HCT116 (cell line): ENCODE results near the gene AKAP8. TPM values are rescaled to one million over a fixed set of nuclear protein-coding genes. Genes with fewer than 3 reads are reported as not detected.

ENCODE experiments used
- ATAC-seq: fragments of 200-7000 bp; cut with Tn5 transposase; 2 replicates; pipeline ENCODE4 v1.9.1; 2020; ENCODE audit warnings: mild to moderate bottlenecking, moderate library complexity
- BruUV-seq: library from RNA; stranded (reverse); fragments of 400-500 nt; replicated peaks from 2 replicates; lab custom pipeline; 2021; lab: Mats Ljungman, UMichigan
- CTCF ChIA-PET: fragments of 300-600 bp; sonication (Branson Sonifier 250); formaldehyde crosslinking; loops from one replicate; lab custom pipeline; 2021; ENCODE audit warnings: antibody characterized with exemption; lab: Charles Lee
- POLR2A ChIA-PET: fragments of 300-600, 350-600 bp; sonication (Branson Sonifier 250); formaldehyde crosslinking; loops from one replicate; lab custom pipeline; 2021; ENCODE audit warnings: antibody characterized with exemption; lab: Charles Lee
- RAD21 ChIA-PET, 2 experiments: fragments of 300-600 bp; sonication (Branson Sonifier 250); formaldehyde crosslinking; loops; one replicate each; lab custom pipeline; 2023; ENCODE audit warnings: low total read pairs in 2 of 2; ENCODE audit not compliant: uncharacterized antibody in 2 of 2, unreplicated experiment in 2 of 2, low non-redundant PET in 1 of 2; lab: Charles Lee
- DNase-seq: peaks from one replicate; pipeline ENCODE4 v3.0.0-alpha.2; 2010; ENCODE audit warnings: low read depth, low spot score
- H2AFZ ChIP-seq: fragments of 200-600 bp; shearing (Covaris generic), sonication (generic); 2 replicates; pipeline ENCODE4 v1.6.1; 2017; ENCODE audit warnings: low read depth, mixed run types, mixed read lengths, antibody characterized with exemption, low read length; ENCODE audit not compliant: poor library complexity, severe bottlenecking
- H3K27ac ChIP-seq: 2 replicates; pipeline ENCODE4 v1.5.1; 2012; ENCODE audit warnings: low read depth, low read length
- H3K27me3 ChIP-seq: fragments of 200-600 bp; sonication (generic); 2 replicates; pipeline ENCODE4 v1.6.1; 2016; ENCODE audit warnings: mixed run types, low read length, mixed read lengths; ENCODE audit not compliant: insufficient read depth
- H3K36me3 ChIP-seq, 2 experiments: fragments of 200-500 bp in 1 of 2; fragments of 200-600 bp in 1 of 2; sonication (Bioruptor generic) in 1 of 2; sonication (generic) in 1 of 2; 2 replicates each; pipeline versions ENCODE4 v1.5.1 to v1.6.1; 2014 to 2016; ENCODE audit warnings: low read length in 2 of 2, inconsistent platforms in 1 of 2, mixed read lengths in 1 of 2, mixed run types in 1 of 2; ENCODE audit not compliant: insufficient read depth in 2 of 2, control insufficient read depth in 1 of 2
- H3K4me1 ChIP-seq, 2 experiments: fragments of 200-600 bp in 1 of 2; sonication (generic) in 1 of 2; 2 replicates each; pipeline versions ENCODE4 v1.5.1 to v1.6.1; 2012 to 2017; ENCODE audit warnings: low read length in 2 of 2, inconsistent platforms in 1 of 2, mild to moderate bottlenecking in 1 of 2, mixed read lengths in 1 of 2, mixed run types in 1 of 2, moderate library complexity in 1 of 2; ENCODE audit not compliant: insufficient read depth in 2 of 2, control insufficient read depth in 1 of 2
- H3K4me2 ChIP-seq: fragments of 200-600 bp; sonication (generic); 2 replicates; pipeline ENCODE4 v1.6.1; 2017; ENCODE audit warnings: mixed run types, low read length, mixed read lengths
- H3K4me3 ChIP-seq, 2 experiments: fragments of 200-600 bp in 1 of 2; sonication (generic) in 1 of 2; replicated peaks in 1 of 2; 2 replicates each; pipeline ENCODE4 v1.5.1; 2011 to 2016; ENCODE audit warnings: low read length in 2 of 2, control low read depth in 1 of 2, low read depth in 1 of 2, mild to moderate bottlenecking in 1 of 2, mixed read lengths in 1 of 2, mixed run types in 1 of 2
- H3K79me2 ChIP-seq: fragments of 200-600 bp; sonication (generic); 2 replicates; pipeline ENCODE4 v1.6.1; 2017; ENCODE audit warnings: mild to moderate bottlenecking, mixed run types, low read length, moderate library complexity, mixed read lengths; ENCODE audit not compliant: insufficient read depth
- H3K9ac ChIP-seq: fragments of 200-600 bp; sonication (generic); 2 replicates; pipeline ENCODE4 v1.6.1; 2016; ENCODE audit warnings: low read length, mixed read lengths
- H3K9me2 ChIP-seq: fragments of 200-600 bp; sonication (generic), shearing (Covaris generic); 2 replicates; pipeline ENCODE4 v1.6.1; 2017; ENCODE audit warnings: mixed run types, mild to moderate bottlenecking, moderate library complexity; ENCODE audit not compliant: insufficient read depth
- H3K9me3 ChIP-seq, 2 experiments: fragments of 200-500 bp in 1 of 2; fragments of 200-600 bp in 1 of 2; sonication (Bioruptor generic) in 1 of 2; sonication (generic) in 1 of 2; 2 replicates each; pipeline ENCODE4 v1.6.1; 2014 to 2017; ENCODE audit warnings: low read length in 2 of 2, mixed read lengths in 2 of 2, inconsistent platforms in 1 of 2, low read depth in 1 of 2, mild to moderate bottlenecking in 1 of 2, mixed run types in 1 of 2, moderate library complexity in 1 of 2; ENCODE audit not compliant: control insufficient read depth in 1 of 2, insufficient read depth in 1 of 2
- H4K20me1 ChIP-seq: fragments of 200-600 bp; sonication (generic), shearing (Covaris generic); 2 replicates; pipeline ENCODE4 v1.6.1; 2017; ENCODE audit warnings: mixed run types, mild to moderate bottlenecking, moderate library complexity; ENCODE audit not compliant: insufficient read depth
- CBX3 ChIP-seq: IDR thresholded peaks from 2 replicates; pipeline ENCODE4 v1.6.1; 2012; ENCODE audit warnings: low read depth
- EGR1 ChIP-seq: IDR thresholded peaks from 2 replicates; pipeline ENCODE4 v1.6.1; 2012; ENCODE audit warnings: low read depth
- EZH2 ChIP-seq: fragments of 200-600 bp; sonication (generic); IDR thresholded peaks from 2 replicates; pipeline ENCODE4 v1.6.1; 2017; ENCODE audit warnings: antibody characterized with exemption, mixed run types
- EZH2phosphoT487 ChIP-seq: fragments of 200-600 bp; IDR thresholded peaks from 2 replicates; pipeline ENCODE4 v1.6.1; 2018; ENCODE audit warnings: antibody characterized with exemption, borderline replicate concordance
- FOSL1 ChIP-seq: IDR thresholded peaks from 2 replicates; pipeline ENCODE4 v1.6.1; 2012; ENCODE audit warnings: low read depth
- MAX ChIP-seq: IDR thresholded peaks from 2 replicates; pipeline ENCODE4 v1.6.1; 2012
- POLR2A ChIP-seq: IDR thresholded peaks from 2 replicates; pipeline ENCODE4 v1.7.0; 2011; ENCODE audit warnings: borderline replicate concordance; ENCODE audit not compliant: insufficient read depth, insufficient read length; ENCODE audit errors: extremely low read depth
- POLR2AphosphoS5 ChIP-seq: IDR thresholded peaks from 2 replicates; pipeline ENCODE4 v1.6.1; 2011; ENCODE audit warnings: mild to moderate bottlenecking, low read depth, low read length, moderate library complexity
- SIN3A ChIP-seq: IDR thresholded peaks from 2 replicates; pipeline ENCODE4 v1.6.1; 2012; ENCODE audit warnings: low read depth
- SP1 ChIP-seq: IDR thresholded peaks from 2 replicates; pipeline ENCODE4 v1.6.1; 2012; ENCODE audit warnings: low read depth
- TCF7L2 ChIP-seq: IDR thresholded peaks from 2 replicates; pipeline ENCODE4 v1.7.0; 2011; ENCODE audit warnings: borderline replicate concordance, inconsistent platforms; ENCODE audit not compliant: insufficient read depth, insufficient read length; ENCODE audit errors: extremely low read depth
- ZBTB33 ChIP-seq: IDR thresholded peaks from 2 replicates; pipeline ENCODE4 v1.6.1; 2011; ENCODE audit warnings: mild to moderate bottlenecking, low read length, moderate library complexity; ENCODE audit not compliant: insufficient replicate concordance; ENCODE audit errors: extremely low read depth
- ZFX ChIP-seq: fragments of 450-650 bp; IDR thresholded peaks from 2 replicates; pipeline ENCODE4 v1.6.1; 2017
- ZNF274 ChIP-seq: fragments of 200-500 bp; sonication (Bioruptor generic); IDR thresholded peaks from 2 replicates; pipeline ENCODE4 v1.6.1; 2014; ENCODE audit warnings: mild to moderate bottlenecking, low read depth, low read length, inconsistent platforms
- intact Hi-C: fragments of 100-400 bp; cut with micrococcal nuclease; formaldehyde crosslinking; loops from 2 replicates; pipeline ENCODE4 v1.10.0; 2022
- total RNA-seq: library from RNA; stranded (reverse); gene quantifications from one replicate; pipeline ENCODE4 v1.2.1, GENCODE V29; 2021; ENCODE audit not compliant: unreplicated experiment
- TF ChIP-seq, protein P1 (sequence below), 3 experiments: fragments of 200-600 bp in 1 of 3; sonication (generic) in 1 of 3; IDR thresholded peaks in 2 of 3; conservative IDR thresholded peaks in 1 of 3; 2 replicates each; pipeline ENCODE4 v1.5.1; 2012 to 2017; ENCODE audit warnings: low read depth in 2 of 3, low read length in 2 of 3, antibody characterized with exemption in 1 of 3, borderline replicate concordance in 1 of 3, control low read depth in 1 of 3, mild to moderate bottlenecking in 1 of 3, mixed read lengths in 1 of 3, mixed run types in 1 of 3, moderate library complexity in 1 of 3; ENCODE audit not compliant: insufficient read depth in 1 of 3

The AKAP8 gene
- total RNA-seq, 1 experiment from 2014 or later, result 50.6 TPM

DNA sequence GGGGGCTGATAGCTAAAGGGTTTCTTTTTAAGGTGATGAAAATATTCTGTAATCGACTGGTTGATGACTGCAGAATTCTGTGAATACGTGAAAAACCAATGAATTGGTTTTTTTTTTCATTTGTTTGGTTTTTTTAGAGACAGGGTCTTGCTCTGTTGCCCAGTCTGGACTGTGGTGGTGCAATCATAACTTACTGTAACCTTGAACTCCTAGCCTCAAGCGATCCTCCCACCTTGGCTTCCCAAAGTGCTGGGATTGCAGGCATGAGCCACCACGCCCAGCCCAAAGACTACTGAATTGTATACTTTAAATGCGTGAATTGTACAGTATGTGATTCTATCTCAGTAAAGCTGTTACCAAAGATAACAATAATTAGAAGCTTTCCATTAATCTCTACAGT is 14.8 kb upstream of the AKAP8 start:
- Histone ChIP-seq H3K36me3 (peaks cover 35 to 39% of the 10 kb centered on the region in 2 experiments; a peak in 3 of 4 replicates), H3K9ac (no peak overlapping the region), H3K9me2 (no peaks in the 10 kb centered on the region), H3K4me3 (no peak overlapping the region), H3K27me3 (no peaks in the 10 kb centered on the region), H2AFZ (no peak overlapping the region), H3K27ac (no peak overlapping the region), H4K20me1 (no peaks in the 10 kb centered on the region), H3K9me3 (no peaks in the 10 kb centered on the region), H3K4me1 (no peaks in the 10 kb centered on the region), H3K4me2 (no peak overlapping the region), H3K79me2 (peaks cover 43% of the 10 kb centered on the region)
- ATAC-seq, result no peak
- TF ChIP-seq ZBTB33 (no peak), EGR1 (no peak), POLR2A (no peak), FOSL1 (no peak), MAX (no peak), POLR2AphosphoS5 (no peak), ZNF274 (no peak), EZH2phosphoT487 (no peak), ZFX (no peak), EZH2 (no peak), SIN3A (no peak), SP1 (no peak), TCF7L2 (no peak), CBX3 (no peak)
- TF ChIP-seq, protein P1, sequence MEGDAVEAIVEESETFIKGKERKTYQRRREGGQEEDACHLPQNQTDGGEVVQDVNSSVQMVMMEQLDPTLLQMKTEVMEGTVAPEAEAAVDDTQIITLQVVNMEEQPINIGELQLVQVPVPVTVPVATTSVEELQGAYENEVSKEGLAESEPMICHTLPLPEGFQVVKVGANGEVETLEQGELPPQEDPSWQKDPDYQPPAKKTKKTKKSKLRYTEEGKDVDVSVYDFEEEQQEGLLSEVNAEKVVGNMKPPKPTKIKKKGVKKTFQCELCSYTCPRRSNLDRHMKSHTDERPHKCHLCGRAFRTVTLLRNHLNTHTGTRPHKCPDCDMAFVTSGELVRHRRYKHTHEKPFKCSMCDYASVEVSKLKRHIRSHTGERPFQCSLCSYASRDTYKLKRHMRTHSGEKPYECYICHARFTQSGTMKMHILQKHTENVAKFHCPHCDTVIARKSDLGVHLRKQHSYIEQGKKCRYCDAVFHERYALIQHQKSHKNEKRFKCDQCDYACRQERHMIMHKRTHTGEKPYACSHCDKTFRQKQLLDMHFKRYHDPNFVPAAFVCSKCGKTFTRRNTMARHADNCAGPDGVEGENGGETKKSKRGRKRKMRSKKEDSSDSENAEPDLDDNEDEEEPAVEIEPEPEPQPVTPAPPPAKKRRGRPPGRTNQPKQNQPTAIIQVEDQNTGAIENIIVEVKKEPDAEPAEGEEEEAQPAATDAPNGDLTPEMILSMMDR (IDR thresholded peaks at IDR 0.05 in 2 of 3, conservative IDR thresholded peaks at IDR 0.05 in 1 of 3; ENCODE audit: borderline replicate concordance in 1 of 3, insufficient read depth in 1 of 3, low read depth in 2 of 3, low read length in 2 of 3), result no peak
- ChIA-PET RAD21 (no interaction called here), CTCF (no interaction called here), POLR2A (interaction anchor here (0.7 kb wide), 1 partner anchor 1207 kb away, joined by 4 read pairs; no protein-coding TSS in a partner anchor)
- intact Hi-C loops, result no loop called here
- no peak for DNase-seq
- no TSS peak for BruUV-seq
